K562 treated with DMSO at 1 percent for 4 hours (cell line): ENCODE measurements around the gene PDE8B. TPM values are rescaled to one million over a fixed set of nuclear protein-coding genes. Genes with fewer than 3 reads are reported as not detected.

Source experiments
- total RNA-seq: library from RNA; unstranded; fragments of 300-600 nt; gene quantifications from 2 replicates; pipeline ENCODE4 v1.2.3, GENCODE V29; 2022; ENCODE audit not compliant: insufficient read depth

The PDE8B gene, protein sequence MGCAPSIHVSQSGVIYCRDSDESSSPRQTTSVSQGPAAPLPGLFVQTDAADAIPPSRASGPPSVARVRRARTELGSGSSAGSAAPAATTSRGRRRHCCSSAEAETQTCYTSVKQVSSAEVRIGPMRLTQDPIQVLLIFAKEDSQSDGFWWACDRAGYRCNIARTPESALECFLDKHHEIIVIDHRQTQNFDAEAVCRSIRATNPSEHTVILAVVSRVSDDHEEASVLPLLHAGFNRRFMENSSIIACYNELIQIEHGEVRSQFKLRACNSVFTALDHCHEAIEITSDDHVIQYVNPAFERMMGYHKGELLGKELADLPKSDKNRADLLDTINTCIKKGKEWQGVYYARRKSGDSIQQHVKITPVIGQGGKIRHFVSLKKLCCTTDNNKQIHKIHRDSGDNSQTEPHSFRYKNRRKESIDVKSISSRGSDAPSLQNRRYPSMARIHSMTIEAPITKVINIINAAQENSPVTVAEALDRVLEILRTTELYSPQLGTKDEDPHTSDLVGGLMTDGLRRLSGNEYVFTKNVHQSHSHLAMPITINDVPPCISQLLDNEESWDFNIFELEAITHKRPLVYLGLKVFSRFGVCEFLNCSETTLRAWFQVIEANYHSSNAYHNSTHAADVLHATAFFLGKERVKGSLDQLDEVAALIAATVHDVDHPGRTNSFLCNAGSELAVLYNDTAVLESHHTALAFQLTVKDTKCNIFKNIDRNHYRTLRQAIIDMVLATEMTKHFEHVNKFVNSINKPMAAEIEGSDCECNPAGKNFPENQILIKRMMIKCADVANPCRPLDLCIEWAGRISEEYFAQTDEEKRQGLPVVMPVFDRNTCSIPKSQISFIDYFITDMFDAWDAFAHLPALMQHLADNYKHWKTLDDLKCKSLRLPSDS
- total RNA-seq, result 0.18 TPM in 1 of 2 replicates, not detected in the other

DNA sequence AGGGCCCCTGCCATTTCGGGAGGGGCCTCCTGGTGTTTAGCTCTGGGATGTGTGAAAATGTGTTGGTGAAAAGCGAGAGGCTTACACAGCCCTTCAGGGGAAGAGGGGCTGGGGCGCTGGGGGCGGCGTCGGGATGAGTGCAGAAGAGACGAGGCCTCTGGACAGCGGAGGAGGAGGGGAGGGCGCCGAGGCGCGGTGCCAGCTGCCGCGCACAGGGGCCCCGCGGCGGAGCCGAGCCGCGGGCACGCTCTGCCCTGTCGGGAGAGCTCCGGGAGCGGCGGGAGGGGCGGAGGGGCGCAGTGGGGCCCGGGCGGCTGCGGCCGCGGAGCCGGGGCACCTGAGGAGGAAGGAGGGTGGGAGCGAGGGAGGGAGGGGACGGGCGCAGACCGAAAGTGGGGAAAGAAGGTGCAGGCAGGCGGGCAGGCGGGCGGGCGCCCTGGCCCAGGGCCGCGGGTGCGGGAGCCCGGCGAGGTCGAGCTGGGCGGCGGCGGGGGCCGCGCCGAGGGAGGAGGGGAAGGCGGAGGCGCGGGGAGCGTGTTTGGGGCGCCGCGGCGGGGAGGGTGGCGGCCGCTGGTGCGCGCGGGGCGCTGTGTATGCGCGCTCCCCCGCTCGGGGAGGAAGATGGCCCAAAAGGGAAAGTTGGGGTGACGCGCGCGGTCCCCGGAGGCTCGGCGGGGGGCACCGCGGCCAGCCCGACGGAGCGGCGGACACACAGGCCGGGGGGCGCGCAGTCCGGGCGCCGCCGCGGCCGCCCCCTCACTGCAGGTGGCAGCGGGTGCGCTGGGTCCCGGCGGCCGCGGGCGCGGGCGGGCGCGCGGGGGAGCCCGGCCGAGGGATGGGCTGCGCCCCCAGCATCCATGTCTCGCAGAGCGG, at the start of gene PDE8B:
Gene PDE8B, plus strand, starts transcription at position 590 of the 873 bp plus-strand sequence. Its CDS starts 246 bp downstream, at position 836.

Other genes starting within 250 kb of the PDE8B start
- gene AGGF1, start 180.3 kb upstream of the PDE8B start, total RNA-seq, result 9.8 and 10.9 TPM in 2 replicates
- not detected in 2 replicates for gene ZBED3, start 123.4 kb upstream of the PDE8B start, total RNA-seq